NCI-H82 treated with DMSO at 0.1 percent for 48 hours (cell line): ENCODE data around the gene LY6G6F.

Experiments used
- DNase-seq: peaks from one replicate; lab custom pipeline; 2025; ENCODE audit not compliant: unreplicated experiment; lab: John Stamatoyannopoulos, UW

The LY6G6F gene

GRCh38 chr6:31737991-31738979, 31.6 kb downstream of the LY6G6F start:
- peak; percentile 23 for DNase-seq

- peak; percentile 99 for DNase-seq
These were observed 33.2 kb downstream of the LY6G6F start, which contains the start of gene MSH5 for GRCh38 chr6:31739639-31740396. TSS of gene MSH5 (plus strand) at chr6:31740005. CDS start at chr6:31740467, 462 bp downstream.

DNA sequence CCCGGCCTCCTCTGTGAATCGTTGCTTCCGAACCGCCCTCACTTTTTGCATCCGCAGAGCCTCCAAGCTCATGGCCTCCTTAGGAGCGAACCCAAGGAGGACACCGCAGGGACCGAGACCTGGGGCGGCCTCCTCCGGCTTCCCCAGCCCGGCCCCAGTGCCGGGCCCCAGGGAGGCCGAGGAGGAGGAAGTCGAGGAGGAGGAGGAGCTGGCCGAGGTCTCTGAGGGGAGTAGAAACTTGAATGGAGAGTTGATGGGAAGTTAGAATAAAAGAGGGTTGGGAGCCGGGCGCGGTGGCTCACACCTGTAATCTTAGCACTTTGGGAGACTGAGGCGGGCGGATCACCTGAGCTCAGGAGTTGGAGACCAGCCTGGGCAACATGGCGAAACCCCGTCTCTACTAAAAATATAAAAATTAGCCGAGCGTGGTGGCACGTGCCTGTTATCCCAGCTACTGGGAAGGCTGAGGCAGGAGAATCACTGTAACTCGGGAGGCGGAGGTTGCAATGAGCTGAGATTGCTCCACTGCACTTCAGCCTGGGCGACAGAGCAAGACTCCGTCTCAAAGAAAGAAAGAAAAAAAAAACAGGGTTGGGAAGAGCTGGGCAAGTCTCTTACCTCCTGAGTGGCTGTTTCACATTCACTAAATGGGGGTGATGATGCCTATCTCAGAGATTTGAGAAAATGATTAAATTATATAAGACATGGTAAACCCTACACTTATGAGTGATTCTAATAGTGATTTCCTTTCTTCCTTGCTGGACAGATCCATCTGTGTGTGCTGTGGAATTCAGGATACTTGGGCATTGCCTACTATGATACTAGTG, 33.9 kb downstream of the LY6G6F start:
- DNase-seq: no peak

DNA sequence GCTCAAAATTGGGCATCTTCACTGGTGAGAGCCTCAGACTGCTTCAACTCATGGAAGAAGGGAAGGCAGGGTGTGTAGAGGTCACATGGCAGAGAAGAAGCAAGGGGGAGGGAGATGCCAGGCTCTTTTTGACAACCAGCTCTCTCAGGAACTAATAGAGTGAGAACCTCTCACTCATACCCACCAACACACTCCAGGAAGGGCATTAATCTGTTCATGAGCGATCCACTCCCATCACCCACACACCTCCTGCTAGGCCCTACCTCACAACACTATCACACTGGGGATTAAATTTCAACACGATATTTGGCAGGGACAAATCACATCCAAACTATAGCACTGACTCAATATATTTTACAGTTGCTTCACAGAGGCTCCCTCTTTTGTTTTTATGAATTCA, 35.1 kb downstream of the LY6G6F start:
- DNase-seq: no peak

GRCh38 chr6:31742894-31743293, 36.2 kb downstream of the LY6G6F start:
- DNase-seq: no peak

DNA sequence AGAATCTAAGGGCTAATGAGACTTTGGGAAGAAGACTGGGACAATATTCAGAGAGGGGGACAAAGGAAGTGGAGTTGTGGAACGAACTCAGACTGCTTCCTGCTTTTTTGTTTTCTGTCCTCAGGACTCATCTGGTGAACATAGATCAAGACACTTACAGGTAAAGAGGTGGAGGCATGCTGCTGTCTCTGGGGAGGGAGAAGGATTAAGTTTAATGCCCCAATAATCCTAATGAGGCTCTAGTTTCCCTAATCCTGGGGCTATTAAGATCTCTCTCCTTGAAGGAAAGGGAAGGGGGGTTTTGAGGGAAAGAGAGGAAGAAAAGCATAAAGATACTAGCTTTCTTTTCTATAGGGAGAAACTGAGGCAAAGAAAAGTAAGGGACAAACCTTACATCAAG, 37.8 kb downstream of the LY6G6F start:
- peak; percentile 96 for DNase-seq

GRCh38 chr6:31749301-31750036, 42.8 kb downstream of the LY6G6F start:
- no peak for DNase-seq

DNA sequence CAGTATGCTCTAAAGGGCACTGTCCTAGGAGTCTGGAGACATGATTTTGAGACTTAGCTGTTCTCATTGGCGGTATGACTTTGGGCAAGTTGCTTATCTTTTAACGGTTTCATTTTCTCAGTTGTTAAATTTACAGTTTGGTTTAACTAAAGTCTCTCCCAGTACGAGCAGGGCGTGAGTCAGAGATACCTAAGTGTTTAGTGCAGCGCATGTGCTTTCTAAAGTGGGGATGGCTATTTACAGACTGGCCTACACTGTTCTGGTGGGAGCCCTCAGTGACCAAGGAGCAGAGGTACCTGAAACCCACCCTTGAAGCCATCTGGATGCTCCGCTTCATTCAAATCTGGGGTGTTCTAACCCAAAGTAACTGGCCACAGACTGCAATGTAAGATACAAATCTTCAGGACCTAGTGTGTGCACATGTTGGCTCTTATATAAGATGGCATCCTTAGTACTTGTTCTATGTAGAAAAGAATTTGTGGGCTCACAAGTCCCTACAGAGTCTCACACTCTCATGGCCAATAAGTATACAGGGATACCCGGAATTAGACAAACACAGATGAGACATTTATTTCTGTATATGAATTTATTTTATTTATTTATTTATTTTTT, 43.9 kb downstream of the LY6G6F start:
- no peak for DNase-seq

- no peak for DNase-seq
These were observed 46.2 kb downstream of the LY6G6F start for GRCh38 chr6:31752739-31753319.

GRCh38 chr6:31758281-31758680, 51.6 kb downstream of the LY6G6F start:
- DNase-seq: no peak
